K562 (cell line): ENCODE data around the gene PSMC1. TPM values are rescaled to one million over a fixed set of nuclear protein-coding genes. Genes with fewer than 3 reads are reported as not detected.

Source experiments
- ATAC-seq: fragments of 200-7000 bp; cut with Tn5 transposase; 3 replicates; pipeline ENCODE4 v1.9.1; 2020; ENCODE audit warnings: moderate library complexity
- BruUV-seq: library from RNA; stranded (reverse); fragments of 400-500 nt; replicated peaks from 2 replicates; lab custom pipeline; 2021; lab: Mats Ljungman, UMichigan
- CTCF ChIA-PET: fragments of 300-600 bp; formaldehyde crosslinking; extraction: SDS; loops from one replicate; lab custom pipeline; 2021; ENCODE audit warnings: low intra/inter-chr PET ratio; lab: Yijun Ruan, JAX
- POLR2A ChIA-PET: fragments of 300-600, 350-650 bp; sonication (Branson Sonifier 250); formaldehyde crosslinking; extraction: SDS; loops from one replicate; lab custom pipeline; 2021; ENCODE audit warnings: antibody characterized with exemption, inconsistent platforms; lab: Yijun Ruan, JAX
- DNase-seq, 4 experiments: peaks; one replicate each; pipeline versions ENCODE4 v3.0.0 to v3.0.0-alpha.2; 2011 to 2018; ENCODE audit warnings: low spot score in 3 of 4, mixed read lengths in 3 of 4; ENCODE audit errors: extremely low read depth in 1 of 4
- FAIRE-seq: peaks from 2 replicates; lab custom pipeline; 2011; peaks lifted over from hg19 to GRCh38; lab: Jason Lieb, UNC
- H2AFZ ChIP-seq: 2 replicates; pipeline ENCODE4 v1.6.0; 2011; ENCODE audit warnings: low read depth, low read length, control low read depth, inconsistent platforms
- H3K27ac ChIP-seq: fragments of 200-600 bp; 3 replicates; pipeline ENCODE4 v1.8.0; 2011; ENCODE audit warnings: low read depth, mild to moderate bottlenecking, control low read depth, inconsistent platforms, low read length, moderate library complexity, mixed read lengths; ENCODE audit errors: extremely low read depth
- H3K27me3 ChIP-seq, 2 experiments: fragments of 300-600 bp in 1 of 2; 2 replicates in 1 of 2; 3 replicates in 1 of 2; pipeline versions ENCODE4 v1.6.0 to v1.8.0; 2011; ENCODE audit warnings: inconsistent platforms in 2 of 2, low read length in 2 of 2, mild to moderate bottlenecking in 1 of 2, mixed read lengths in 1 of 2, moderate library complexity in 1 of 2; ENCODE audit not compliant: control insufficient read depth in 2 of 2, insufficient read depth in 2 of 2
- H3K36me3 ChIP-seq: fragments of 300-600 bp; 3 replicates; pipeline ENCODE4 v1.8.0; 2011; ENCODE audit warnings: mild to moderate bottlenecking, low read length, inconsistent platforms; ENCODE audit not compliant: control insufficient read depth, insufficient read depth
- H3K4me1 ChIP-seq, 2 experiments: fragments of 200-600 bp in 1 of 2; replicated peaks in 1 of 2; 2 replicates in 1 of 2; 3 replicates in 1 of 2; pipeline versions ENCODE4 v1.5.1 to v1.8.0; 2011; ENCODE audit warnings: inconsistent platforms in 2 of 2, low read length in 2 of 2, mild to moderate bottlenecking in 1 of 2, mixed read lengths in 1 of 2, moderate library complexity in 1 of 2; ENCODE audit not compliant: control insufficient read depth in 2 of 2, insufficient read depth in 2 of 2
- H3K4me2 ChIP-seq: 2 replicates; pipeline ENCODE4 v1.6.1; 2011; ENCODE audit warnings: low read length, control low read depth, inconsistent platforms, mixed read lengths; ENCODE audit not compliant: insufficient read depth
- H3K4me3 ChIP-seq: fragments of 200-600 bp; sonication (generic), shearing (Covaris generic); 2 replicates; pipeline ENCODE4 v1.5.1; 2016; ENCODE audit warnings: control low read depth, inconsistent platforms
- H3K79me2 ChIP-seq: fragments of 200-600 bp; 3 replicates; pipeline ENCODE4 v1.8.0; 2011; ENCODE audit warnings: low read length, inconsistent platforms; ENCODE audit not compliant: control insufficient read depth, insufficient read depth
- H3K9ac ChIP-seq, 2 experiments: 2 replicates each; pipeline versions ENCODE4 v1.6.0 to v1.6.1; 2011; ENCODE audit warnings: low read depth in 2 of 2, low read length in 2 of 2, control low read depth in 1 of 2, inconsistent platforms in 1 of 2, mild to moderate bottlenecking in 1 of 2, mixed read lengths in 1 of 2; ENCODE audit not compliant: insufficient read depth in 1 of 2
- H3K9me1 ChIP-seq: one replicate; pipeline ENCODE4 v1.6.0; 2011; ENCODE audit warnings: inconsistent platforms, mild to moderate bottlenecking, low read length, moderate library complexity; ENCODE audit not compliant: control insufficient read depth, insufficient read depth
- H3K9me3 ChIP-seq: replicated peaks from 2 replicates; pipeline ENCODE4 v1.5.1; 2011; ENCODE audit warnings: low read depth, low read length, inconsistent platforms; ENCODE audit not compliant: control insufficient read depth, insufficient read depth
- H4K20me1 ChIP-seq: replicated peaks from 2 replicates; pipeline ENCODE4 v1.6.1; 2011; ENCODE audit warnings: low read length, inconsistent platforms, mixed read lengths; ENCODE audit not compliant: control insufficient read depth, insufficient read depth
- ASH1L ChIP-seq: fragments of 450-650 bp; IDR thresholded peaks from 2 replicates; pipeline ENCODE4 v1.6.1; 2018; ENCODE audit warnings: borderline replicate concordance, mild to moderate bottlenecking, low read depth; ENCODE audit not compliant: partially characterized antibody
- ATF7 ChIP-seq: fragments of 450-650 bp; IDR thresholded peaks from 2 replicates; pipeline ENCODE4 v1.7.1; 2014; ENCODE audit warnings: mild to moderate bottlenecking, moderate library complexity
- C11orf30 ChIP-seq: fragments of 450-650 bp; IDR thresholded peaks from 2 replicates; pipeline ENCODE4 v1.6.1; 2016; ENCODE audit warnings: low read depth, mild to moderate bottlenecking
- CBX8 ChIP-seq: fragments of 200-600 bp; sonication (generic); IDR thresholded peaks from 2 replicates; pipeline ENCODE4 v1.6.1; 2012; ENCODE audit warnings: borderline replicate concordance, mixed run types, low read depth, mild to moderate bottlenecking, moderate library complexity, mixed read lengths, low read length, control low read depth, inconsistent platforms; ENCODE audit not compliant: poor library complexity, severe bottlenecking; ENCODE audit errors: extremely low read depth
- CREM ChIP-seq: IDR thresholded peaks from 2 replicates; pipeline ENCODE4 v1.6.1; 2014; ENCODE audit warnings: antibody characterized with exemption, low read depth
- EHMT2 ChIP-seq: fragments of 450-650 bp; IDR thresholded peaks from 2 replicates; pipeline ENCODE4 v1.6.1; 2018; ENCODE audit warnings: antibody characterized with exemption
- GABPA ChIP-seq: fragments of 200-800 bp; sonication (Bioruptor generic); conservative IDR thresholded peaks from 2 replicates; pipeline ENCODE4 v1.6.1; 2016; ENCODE audit warnings: low read depth, missing genetic modification characterization, missing compliant biosample characterization
- KDM4B ChIP-seq, 2 experiments: fragments of 450-650 bp in 1 of 2; sonication (generic) in 1 of 2; IDR thresholded peaks; 2 replicates each; pipeline ENCODE4 v1.6.1; 2016 to 2017; ENCODE audit warnings: borderline replicate concordance in 2 of 2, antibody characterized with exemption in 1 of 2, low read depth in 1 of 2, mild to moderate bottlenecking in 1 of 2
- L3MBTL2 ChIP-seq: fragments of 450-650 bp; IDR thresholded peaks from 2 replicates; pipeline ENCODE4 v1.6.1; 2016; ENCODE audit warnings: mild to moderate bottlenecking, moderate library complexity
- SAFB ChIP-seq: fragments of 200-400 bp; formaldehyde crosslinking; IDR thresholded peaks from 2 replicates; pipeline ENCODE4 v1.6.1; 2017; ENCODE audit warnings: low read depth, low read length, borderline replicate concordance
- ZNF174 ChIP-seq: fragments of 250-450 bp; sonication (Bioruptor Pico); IDR thresholded peaks from 2 replicates; pipeline ENCODE4 v1.4.0; 2020; ENCODE audit warnings: mild to moderate bottlenecking
- ZNF184 ChIP-seq: sonication (generic); formaldehyde crosslinking; IDR thresholded peaks from 2 replicates; pipeline ENCODE4 v1.5.0; 2020; ENCODE audit warnings: missing genetic modification reagents
- ZNF212 ChIP-seq: fragments of 450-650 bp; formaldehyde crosslinking; IDR thresholded peaks from 2 replicates; pipeline ENCODE4 v1.4.0; 2020; ENCODE audit warnings: mild to moderate bottlenecking
- ZNF431 ChIP-seq: sonication (generic); formaldehyde crosslinking; IDR thresholded peaks from 2 replicates; pipeline ENCODE4 v1.8.0; 2022; ENCODE audit warnings: mild to moderate bottlenecking, missing genetic modification reagents
- ZNF57 ChIP-seq: fragments of 450-650 bp; formaldehyde crosslinking; IDR thresholded peaks from 2 replicates; pipeline ENCODE4 v1.4.0; 2020; ENCODE audit warnings: mild to moderate bottlenecking, moderate library complexity
- WGBS: fragments of 100-300 bp; shearing (Covaris generic); methylation state at CpG from one replicate; pipeline ENCODE4 v1.1.6; 2016; ENCODE audit warnings: low coverage, mixed read lengths; ENCODE audit not compliant: insufficient coverage; ENCODE audit errors: missing lambda C conversion rate; 5-methylcytosine and 5-hydroxymethylcytosine counted together
- in situ Hi-C: fragments of 300-500 bp; cut with MboI; formaldehyde crosslinking; loops from 4 replicates; pipeline ENCODE4 v1.15.0; 2018; ENCODE audit warnings: inconsistent platforms, mixed read lengths
- intact Hi-C: fragments of 100-400 bp; cut with micrococcal nuclease; formaldehyde crosslinking; loops from 2 replicates; pipeline ENCODE4 v1.14.2; 2022
- polyA plus RNA-seq, 8 experiments: library from polyadenylated mRNA; depleted of rRNA in 4 of 8; stranded (reverse) in 5 of 8; unstranded in 3 of 8; fragments of >200 nt; fragmentation: Nextera tagmentation in 2 of 8; fragmentation: Illumina TruSeq in 1 of 8; extraction: Ambion mirVana in 2 of 8; extraction: Trizol in 1 of 8; gene quantifications; 2 replicates each; pipeline versions ENCODE4 v1.2.1 to v1.2.3, GENCODE V29; 2011 to 2014; ENCODE audit warnings: inconsistent platforms in 1 of 8, missing spikeins in 1 of 8
- total RNA-seq, 7 experiments: library from RNA; depleted of rRNA in 6 of 7; stranded (reverse); fragments of >200 nt in 6 of 7; fragmentation: Illumina TruSeq in 2 of 7; extraction: Trizol in 2 of 7; gene quantifications; 2 replicates each; pipeline versions ENCODE4 v1.2.1 to v1.2.3, GENCODE V29; 2011 to 2021; ENCODE audit warnings: low replicate concordance in 1 of 7
- TF ChIP-seq, protein P1 (sequence below): fragments of 450-650 bp; IDR thresholded peaks from 2 replicates; pipeline ENCODE4 v1.7.0; 2016; ENCODE audit warnings: borderline replicate concordance

The PSMC1 gene
- total and polyA plus RNA-seq, 9 of the 15 experiments (the other 6 are each of a cell fraction or from before 2014, with no cell fraction given): 87.8 to 276 (median 165) TPM

DNA sequence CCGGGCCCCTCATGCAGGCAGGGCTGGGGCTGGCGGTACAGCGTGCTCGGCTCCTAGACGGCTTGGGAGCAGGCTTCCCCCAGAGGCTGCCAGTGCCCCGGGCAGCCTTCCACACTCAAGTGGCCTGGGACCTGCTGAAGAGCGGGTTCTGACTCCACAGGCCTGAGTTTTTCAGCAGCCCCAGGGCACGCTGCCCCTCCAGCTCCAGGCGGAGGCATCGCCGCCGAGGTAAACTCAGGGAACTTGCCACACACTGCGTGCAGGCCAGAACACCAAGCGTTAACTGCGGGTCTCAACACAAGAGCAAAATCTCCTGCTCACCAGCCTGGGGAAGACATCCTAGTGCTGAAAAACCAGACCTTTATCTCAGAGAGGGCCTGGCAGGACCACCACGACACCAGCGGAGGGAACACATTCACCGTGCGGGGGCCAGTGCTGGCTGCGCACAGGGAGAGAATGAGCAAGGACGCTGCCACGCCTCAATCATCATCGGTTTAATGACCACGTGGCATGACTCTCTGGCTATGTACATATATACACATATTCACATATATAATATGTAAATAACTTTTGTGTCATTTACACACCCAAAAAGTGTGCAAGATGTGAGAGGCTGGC, 21.3 kb downstream of the PSMC1 start (continued):
- TF ChIP-seq ZNF184 (CRISPR knock-in tag) (no peak), CBX8 (no peak)

DNA sequence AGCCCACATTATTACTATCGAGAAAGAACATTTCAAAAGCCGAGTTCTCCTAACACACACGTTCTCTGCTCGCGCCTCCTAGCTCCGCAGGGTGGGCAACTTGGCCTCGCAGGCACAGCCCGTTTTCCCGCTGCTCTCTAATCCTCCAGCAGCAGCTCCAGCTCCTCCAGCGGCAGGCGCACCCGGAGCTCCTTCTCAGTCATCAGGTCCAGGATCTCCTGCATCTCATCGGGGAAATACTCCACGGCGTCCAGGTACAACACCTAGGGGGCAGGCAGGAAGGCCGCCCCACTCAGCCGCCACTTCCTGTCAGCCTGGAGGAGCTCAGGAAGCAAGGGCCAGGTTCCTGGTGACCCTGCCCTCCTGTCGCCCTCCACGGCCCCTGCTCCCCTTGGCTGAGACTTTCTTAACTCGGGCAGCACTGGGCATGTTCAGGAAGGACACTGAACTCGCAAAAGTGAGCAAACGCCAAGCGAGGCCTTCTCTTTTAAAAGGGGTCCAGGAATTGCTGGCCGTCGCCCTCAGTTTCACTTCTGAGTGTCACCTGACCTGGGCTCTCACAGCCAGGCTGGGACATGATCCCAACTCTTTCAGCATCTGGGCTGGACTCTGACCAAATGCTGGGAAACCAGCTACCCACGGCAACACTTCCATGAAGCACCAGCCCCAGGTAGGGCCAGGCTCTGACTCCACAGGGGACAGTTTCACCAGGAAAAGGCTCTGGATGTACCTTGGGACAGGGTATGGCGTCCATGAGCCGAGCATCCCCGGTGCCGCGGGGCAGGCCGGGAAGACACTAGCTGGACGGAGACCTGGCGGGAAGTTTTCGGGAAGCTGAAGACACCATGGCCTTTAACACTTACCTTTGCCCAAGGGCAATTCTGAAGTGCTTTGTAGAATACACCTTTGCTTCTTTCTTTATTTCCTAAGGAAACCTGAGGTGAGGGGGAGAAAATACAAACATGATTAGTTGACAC, 22.1 kb downstream of the PSMC1 start:
- Histone ChIP-seq H3K9me1 (no peaks in the 10 kb centered on the region), H3K9ac (no peak overlapping the region), H3K27me3 (no peaks in the 10 kb centered on the region), H3K4me1 (peaks cover 0 to 4% of the 10 kb centered on the region in 2 experiments; a peak in 2 of 5 replicates), H3K4me3 (no peak overlapping the region), H3K9me3 (no peaks in the 10 kb centered on the region), H4K20me1 (no peaks in the 10 kb centered on the region), H3K4me2 (no peak overlapping the region), H3K27ac (no peak overlapping the region)
- intact Hi-C loops: no loop called here
- no peak for ATAC-seq
- 93% methylated on average over 17 of the region's 35 CpGs for WGBS
- TF ChIP-seq ZNF431 (CRISPR knock-in tag) (no peak), CREM (no peak), KDM4B (IDR thresholded peaks at IDR 0.05; ENCODE audit: borderline replicate concordance in 2 of 2, low read depth in 1 of 2) (no peak), ZNF57 (no peak), C11orf30 (no peak), ZNF174 (no peak), GABPA (tag) (no peak), EHMT2 (no peak), ZNF212 (CRISPR knock-in tag) (no peak), ATF7 (no peak), L3MBTL2 (no peak), ASH1L (no peak), SAFB (no peak)
- TF ChIP-seq, protein P1, sequence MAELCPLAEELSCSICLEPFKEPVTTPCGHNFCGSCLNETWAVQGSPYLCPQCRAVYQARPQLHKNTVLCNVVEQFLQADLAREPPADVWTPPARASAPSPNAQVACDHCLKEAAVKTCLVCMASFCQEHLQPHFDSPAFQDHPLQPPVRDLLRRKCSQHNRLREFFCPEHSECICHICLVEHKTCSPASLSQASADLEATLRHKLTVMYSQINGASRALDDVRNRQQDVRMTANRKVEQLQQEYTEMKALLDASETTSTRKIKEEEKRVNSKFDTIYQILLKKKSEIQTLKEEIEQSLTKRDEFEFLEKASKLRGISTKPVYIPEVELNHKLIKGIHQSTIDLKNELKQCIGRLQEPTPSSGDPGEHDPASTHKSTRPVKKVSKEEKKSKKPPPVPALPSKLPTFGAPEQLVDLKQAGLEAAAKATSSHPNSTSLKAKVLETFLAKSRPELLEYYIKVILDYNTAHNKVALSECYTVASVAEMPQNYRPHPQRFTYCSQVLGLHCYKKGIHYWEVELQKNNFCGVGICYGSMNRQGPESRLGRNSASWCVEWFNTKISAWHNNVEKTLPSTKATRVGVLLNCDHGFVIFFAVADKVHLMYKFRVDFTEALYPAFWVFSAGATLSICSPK: no peak
- TF ChIP-seq, all 486 proteins: peak for 0
- in situ Hi-C loops: no loop called here
- Histone ChIP-seq H2AFZ (no peak overlapping the region), H3K36me3 (peaks cover 20% of the 10 kb centered on the region; the same call in 2 of the 3 replicates), H3K79me2 (no peaks in the 10 kb centered on the region)
- ChIA-PET CTCF (no interaction called here), POLR2A (interaction anchor here (0.8 to 0.9 kb wide), 2 partner anchors 11 to 13 kb away, joined by 3 to 6 read pairs; no protein-coding TSS in a partner anchor)
- FAIRE-seq (no peak), DNase-seq (no peak)
- BruUV-seq: no TSS peak
